ENCODE results near the gene CAPN10. TPM values are rescaled to one million over a fixed set of nuclear protein-coding genes. Genes with fewer than 3 reads are reported as not detected.

CAPN10 gene
- polyA plus RNA-seq, 2 of the 4 experiments (the other 2 are of a cell fraction): 8.4 to 15.8 TPM

DNA sequence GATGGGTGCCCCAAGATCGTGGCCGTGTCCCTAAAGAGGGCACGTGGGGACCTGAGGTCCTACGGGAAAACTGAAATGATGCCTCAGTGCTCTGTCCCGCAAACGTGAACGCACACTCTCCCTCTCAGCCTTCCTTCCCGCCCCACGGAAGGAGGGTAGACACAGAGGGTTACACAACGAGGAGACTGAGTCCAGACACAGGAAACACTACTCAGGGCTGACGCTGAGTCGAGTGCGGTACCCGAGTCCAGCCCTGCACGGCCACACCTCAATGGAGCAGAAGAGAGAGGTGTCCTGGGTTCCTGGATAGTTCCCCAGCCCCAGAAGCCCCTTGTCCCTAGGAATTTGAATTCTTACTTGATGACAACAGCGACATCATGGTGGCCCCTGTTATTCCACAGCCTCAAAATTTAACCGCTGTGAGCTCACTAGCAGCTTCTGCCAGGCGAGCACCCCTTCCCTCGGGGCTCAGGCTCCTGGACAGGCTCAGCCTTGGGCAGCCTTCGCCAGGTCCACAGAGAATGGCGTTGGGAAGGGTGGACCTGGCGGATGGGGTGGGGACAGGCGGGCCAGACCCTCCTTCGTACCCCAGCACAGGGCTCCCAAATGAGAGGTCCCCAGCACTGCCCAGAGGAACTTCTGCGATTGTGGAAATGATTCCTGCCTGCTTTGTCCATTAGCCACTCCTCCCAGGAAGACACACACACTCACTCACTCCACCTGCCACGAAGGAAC, 19.2 kb upstream of the CAPN10 start:
- Histone ChIP-seq H3K9me3 (no peaks in the 10 kb centered on the region), H3K4me2 (peak overlapping the region; percentile 91), H3K27ac (peak overlapping the region; percentile 96 to 98), H3K4me1 (peaks cover 46% of the 10 kb centered on the region), H3K4me3 (peak overlapping the region; percentile 76)
- ChIA-PET POLR2A (interaction anchor here (1.0 to 3.2 kb wide), 4 partner anchors 13 to 197 kb away, joined by 3 to 24 read pairs (median 12); partner anchors contain the start of gene CAPN10), CTCF (interaction anchor here (0.6 to 3.8 kb wide), 13 partner anchors 10 to 1259 kb away, joined by 3 to 76 read pairs (median 4); partner anchors contain the start of genes ANKMY1 and CAPN10)
- WGBS (ENCODE audit: missing lambda C conversion rate): 54% methylated on average over 19 of the region's 26 CpGs
- DNase-seq (ENCODE audit: low read depth in 1 of 2, low spot score in 1 of 2) (no peak), FAIRE-seq (no peak), ATAC-seq (peak; percentile 1 to 2; a peak in 4 of 6 replicates)
- TF ChIP-seq, protein P1, sequence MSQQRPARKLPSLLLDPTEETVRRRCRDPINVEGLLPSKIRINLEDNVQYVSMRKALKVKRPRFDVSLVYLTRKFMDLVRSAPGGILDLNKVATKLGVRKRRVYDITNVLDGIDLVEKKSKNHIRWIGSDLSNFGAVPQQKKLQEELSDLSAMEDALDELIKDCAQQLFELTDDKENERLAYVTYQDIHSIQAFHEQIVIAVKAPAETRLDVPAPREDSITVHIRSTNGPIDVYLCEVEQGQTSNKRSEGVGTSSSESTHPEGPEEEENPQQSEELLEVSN (IDR thresholded peaks at IDR 0.05; ENCODE audit: borderline replicate concordance, low read depth): peak; percentile 52; the same call in 1 of the 2 replicates
- TF ChIP-seq NFE2L2 (conservative IDR thresholded peaks at IDR 0.05; ENCODE audit: low read length): no peak
- no peak for TF ChIP-seq CBX8 (IDR thresholded peaks at IDR 0.05)

GRCh38 chr2:240567872-240568677, 18.5 kb upstream of the CAPN10 start, which contains the start of gene RNPEPL1:
TSS of gene RNPEPL1 (plus strand) at chr2:240568484. CDS start at chr2:240568587, 103 bp downstream.
- 2% methylated on average over 13 of the region's 106 CpGs for WGBS (ENCODE audit: missing lambda C conversion rate)
- no peaks in the 10 kb centered on the region for H3K9me3 ChIP-seq
- peak within 1 kb of the TSS; percentile 96 to 98 for H3K27ac ChIP-seq
- FAIRE-seq (no peak), ATAC-seq (peak; percentile 16 to 40), DNase-seq (ENCODE audit: low read depth in 1 of 2, low spot score in 1 of 2) (peak in 1 of 2 experiments; percentile 57)
- 0 out of 2 replicates have a peak, but pooled peaks have one; percentile 70 for TF ChIP-seq RNF2 (IDR thresholded peaks at IDR 0.05; ENCODE audit: borderline replicate concordance, low read depth)
- TF ChIP-seq MAFK (IDR thresholded peaks at IDR 0.05; ENCODE audit: partially characterized antibody): no peak
- no peak for TF ChIP-seq KDM5A (IDR thresholded peaks at IDR 0.05)
- peak; percentile 42 for TF ChIP-seq CTCF (IDR thresholded peaks at IDR 0.05)
- peak; percentile 81 for TF ChIP-seq MAX (IDR thresholded peaks at IDR 0.05)
- peak; percentile 34; the same call in 1 of the 2 replicates for TF ChIP-seq PHF8 (IDR thresholded peaks at IDR 0.05; ENCODE audit: borderline replicate concordance, low read depth)
- TF ChIP-seq POLR2A (IDR thresholded peaks at IDR 0.05; ENCODE audit: low read length): 0 out of 2 replicates have a peak, but pooled peaks have one; percentile 18
- peak within 1 kb of the TSS; percentile 91 for H3K4me2 ChIP-seq
- ChIA-PET CTCF (interaction anchor here (0.9 to 3.8 kb wide), 8 partner anchors 9 to 23 kb away, joined by 4 to 76 read pairs (median 11); partner anchors contain the start of gene CAPN10), POLR2A (interaction anchor here (1.5 to 2.1 kb wide), 2 partner anchors 12 to 18 kb away, joined by 9 to 12 read pairs; partner anchors contain the start of gene CAPN10)
- H3K4me3 ChIP-seq: peak within 1 kb of the TSS; percentile 76
- H3K4me1 ChIP-seq: peaks cover 42% of the 10 kb centered on the region

DNA sequence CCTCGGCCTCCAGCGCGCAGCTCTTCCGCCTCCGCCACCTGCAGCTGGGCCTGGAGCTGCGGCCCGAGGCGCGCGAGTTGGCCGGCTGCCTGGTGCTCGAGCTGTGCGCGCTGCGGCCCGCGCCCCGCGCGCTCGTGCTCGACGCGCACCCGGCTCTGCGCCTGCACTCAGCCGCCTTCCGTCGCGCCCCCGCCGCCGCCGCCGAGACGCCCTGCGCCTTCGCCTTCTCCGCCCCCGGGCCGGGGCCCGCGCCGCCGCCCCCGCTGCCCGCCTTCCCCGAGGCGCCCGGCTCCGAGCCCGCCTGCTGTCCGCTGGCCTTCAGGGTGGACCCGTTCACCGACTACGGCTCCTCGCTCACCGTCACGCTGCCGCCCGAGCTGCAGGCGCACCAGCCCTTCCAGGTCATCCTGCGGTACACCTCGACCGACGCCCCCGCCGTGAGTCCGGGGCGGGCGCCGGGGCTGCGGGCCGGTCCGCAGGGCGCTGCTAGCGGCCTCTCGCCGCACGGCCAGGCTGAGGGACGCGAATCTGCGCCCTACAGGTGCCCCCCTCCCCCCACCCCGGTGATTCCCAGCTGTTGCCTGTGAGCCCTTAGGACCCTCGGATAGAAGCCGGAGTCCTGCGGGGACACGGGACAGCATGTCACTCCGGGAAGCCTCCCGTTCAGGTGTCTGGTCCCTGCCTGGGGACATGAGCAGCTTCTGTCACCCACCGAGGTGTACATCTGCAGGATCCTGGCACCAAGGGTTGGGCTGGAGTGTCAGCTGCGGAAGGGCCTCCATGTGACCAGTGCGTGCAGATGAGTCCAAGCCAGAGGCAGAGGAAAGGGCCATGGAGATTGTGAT, 17.6 kb upstream of the CAPN10 start:
- peak overlapping the region; percentile 76 for H3K4me3 ChIP-seq
- ATAC-seq: peak in 1 of 2 experiments; percentile 5; a peak in 2 of 6 replicates
- TF ChIP-seq KDM5A (IDR thresholded peaks at IDR 0.05) (no peak), POLR2A (IDR thresholded peaks at IDR 0.05; ENCODE audit: low read length) (peak; percentile 47), MAX (IDR thresholded peaks at IDR 0.05) (0 out of 2 replicates have a peak, but pooled peaks have one; percentile 20)
- TF ChIP-seq, protein P2, sequence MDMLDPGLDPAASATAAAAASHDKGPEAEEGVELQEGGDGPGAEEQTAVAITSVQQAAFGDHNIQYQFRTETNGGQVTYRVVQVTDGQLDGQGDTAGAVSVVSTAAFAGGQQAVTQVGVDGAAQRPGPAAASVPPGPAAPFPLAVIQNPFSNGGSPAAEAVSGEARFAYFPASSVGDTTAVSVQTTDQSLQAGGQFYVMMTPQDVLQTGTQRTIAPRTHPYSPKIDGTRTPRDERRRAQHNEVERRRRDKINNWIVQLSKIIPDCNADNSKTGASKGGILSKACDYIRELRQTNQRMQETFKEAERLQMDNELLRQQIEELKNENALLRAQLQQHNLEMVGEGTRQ (IDR thresholded peaks at IDR 0.05): 0 out of 2 replicates have a peak, but pooled peaks have one; percentile 33
- FAIRE-seq: no peak
- peak overlapping the region; percentile 91 for H3K4me2 ChIP-seq
- ChIA-PET CTCF (interaction anchor here (0.6 to 1.5 kb wide), 7 partner anchors 9 to 1409 kb away, joined by 3 to 14 read pairs (median 4); partner anchors contain the start of gene CAPN10), POLR2A (interaction anchor here (0.7 to 2.1 kb wide), 3 partner anchors 11 to 316 kb away, joined by 7 to 12 read pairs (median 9); partner anchors contain the start of gene CAPN10)
- WGBS (ENCODE audit: missing lambda C conversion rate): 6% methylated on average over 13 of the region's 93 CpGs
- H3K9me3 ChIP-seq: no peaks in the 10 kb centered on the region
- H3K27ac ChIP-seq: peak overlapping the region; percentile 96 to 98
- H3K4me1 ChIP-seq: peaks cover 42% of the 10 kb centered on the region
- peak in 1 of 2 experiments; percentile 48 for DNase-seq (ENCODE audit: low read depth in 1 of 2, low spot score in 1 of 2)
